Fibroblast of skin of right quadriceps (primary cell): Measurements from ENCODE around the gene PAMR1.
"Not testable (repeated sequence)": the region's sequence is repeated elsewhere in the genome, so short reads cannot be mapped to it uniquely, and the experiment has no call there.

Experiments used
- DNase-seq: peaks from one replicate; pipeline ENCODE4 v3.0.0-alpha.2; 2013

The PAMR1 gene, protein sequence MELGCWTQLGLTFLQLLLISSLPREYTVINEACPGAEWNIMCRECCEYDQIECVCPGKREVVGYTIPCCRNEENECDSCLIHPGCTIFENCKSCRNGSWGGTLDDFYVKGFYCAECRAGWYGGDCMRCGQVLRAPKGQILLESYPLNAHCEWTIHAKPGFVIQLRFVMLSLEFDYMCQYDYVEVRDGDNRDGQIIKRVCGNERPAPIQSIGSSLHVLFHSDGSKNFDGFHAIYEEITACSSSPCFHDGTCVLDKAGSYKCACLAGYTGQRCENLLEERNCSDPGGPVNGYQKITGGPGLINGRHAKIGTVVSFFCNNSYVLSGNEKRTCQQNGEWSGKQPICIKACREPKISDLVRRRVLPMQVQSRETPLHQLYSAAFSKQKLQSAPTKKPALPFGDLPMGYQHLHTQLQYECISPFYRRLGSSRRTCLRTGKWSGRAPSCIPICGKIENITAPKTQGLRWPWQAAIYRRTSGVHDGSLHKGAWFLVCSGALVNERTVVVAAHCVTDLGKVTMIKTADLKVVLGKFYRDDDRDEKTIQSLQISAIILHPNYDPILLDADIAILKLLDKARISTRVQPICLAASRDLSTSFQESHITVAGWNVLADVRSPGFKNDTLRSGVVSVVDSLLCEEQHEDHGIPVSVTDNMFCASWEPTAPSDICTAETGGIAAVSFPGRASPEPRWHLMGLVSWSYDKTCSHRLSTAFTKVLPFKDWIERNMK

DNA sequence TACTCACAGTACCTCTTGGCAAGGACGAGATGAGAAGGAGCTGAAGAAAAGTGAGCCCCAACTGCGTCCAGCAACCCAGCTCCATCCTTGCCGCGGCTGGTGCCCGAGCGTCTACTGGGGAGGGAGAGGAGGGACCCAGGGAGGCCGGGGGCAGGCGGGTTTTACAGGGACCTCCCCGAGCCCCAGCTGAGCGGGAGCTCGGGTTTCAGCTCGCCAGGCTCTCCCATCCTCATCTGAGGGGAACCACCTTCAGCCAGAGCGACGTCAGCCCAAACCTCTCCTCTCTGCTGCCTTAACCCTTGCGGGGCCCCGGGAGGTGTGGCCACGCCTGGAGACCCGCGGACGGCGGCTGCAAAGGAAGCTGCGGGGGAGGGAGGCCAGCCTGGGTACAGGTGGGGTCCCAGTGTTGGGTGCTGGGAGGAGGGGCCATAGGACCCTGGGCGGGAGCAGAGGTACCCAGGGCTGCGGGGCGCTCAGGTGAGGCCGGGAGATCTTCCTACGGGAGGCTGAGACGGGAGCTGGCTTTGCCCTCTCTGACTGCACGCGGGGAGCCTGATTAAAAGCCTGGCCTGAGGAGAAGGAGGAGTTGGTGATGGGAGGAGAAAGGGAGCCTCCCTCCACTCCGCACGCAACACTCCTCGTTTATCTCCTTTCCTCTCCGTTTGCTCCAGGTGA is at the start of gene PAMR1:
PAMR1 (minus strand) TSS at position 116 of the 675 bp plus-strand sequence; CDS start at position 85, 31 bp downstream.
- DNase-seq, result peak; percentile 75

DNA sequence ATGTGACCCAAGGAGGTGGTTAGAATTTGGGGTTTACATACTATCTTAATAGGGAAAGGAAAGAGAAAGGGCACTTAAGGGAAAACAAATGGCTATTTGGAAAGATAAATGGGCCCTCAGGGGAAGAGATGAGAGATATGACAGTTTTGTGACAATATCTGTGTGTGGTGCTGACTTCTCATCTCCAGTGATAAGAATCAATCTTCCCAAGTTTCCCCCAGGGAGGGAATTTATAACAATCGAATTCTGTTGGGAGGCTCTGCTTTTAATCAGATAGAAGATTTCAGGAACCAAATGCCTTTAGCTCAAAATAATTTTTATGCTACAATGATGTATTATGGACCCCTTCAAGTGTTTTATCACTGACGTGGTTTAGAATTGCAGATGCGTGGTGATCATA is 46.3 kb upstream of the PAMR1 start:
- no peak for DNase-seq

DNA sequence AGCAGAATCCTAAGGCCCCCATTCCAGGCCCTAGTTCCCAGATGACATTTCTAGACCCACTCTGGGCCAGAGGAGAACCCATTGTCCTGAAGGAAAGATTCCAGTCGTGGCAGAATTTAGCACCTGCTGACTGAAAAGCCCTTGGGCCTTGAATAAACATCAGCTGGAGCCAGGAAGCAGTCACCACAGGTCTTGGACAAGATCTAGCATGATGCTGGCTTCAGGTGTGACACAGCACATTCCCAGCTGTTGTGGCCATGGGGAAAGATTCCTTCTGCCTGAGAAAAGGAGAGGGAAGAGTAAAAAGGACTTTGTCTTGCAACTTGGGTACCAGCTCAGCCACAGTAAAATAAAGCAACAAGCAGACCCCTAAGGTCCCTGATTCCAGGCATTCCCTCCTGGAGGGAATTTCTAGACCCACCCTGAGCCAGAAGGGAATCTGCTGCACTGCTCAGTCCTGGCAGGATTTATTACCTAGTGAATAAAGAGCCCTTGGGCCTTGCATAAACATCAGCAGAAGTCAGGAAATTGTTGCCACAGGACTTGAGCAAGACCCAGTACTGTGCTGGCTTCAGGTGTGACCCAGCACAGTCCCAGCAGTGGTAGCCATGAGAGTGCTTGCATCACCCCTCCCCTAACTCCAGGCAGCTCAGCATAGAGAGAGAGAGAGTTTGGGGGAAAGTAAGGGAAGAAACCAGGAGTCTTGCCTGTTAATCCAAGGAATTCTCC is 42.5 kb upstream of the PAMR1 start:
- DNase-seq, result no peak

DNA sequence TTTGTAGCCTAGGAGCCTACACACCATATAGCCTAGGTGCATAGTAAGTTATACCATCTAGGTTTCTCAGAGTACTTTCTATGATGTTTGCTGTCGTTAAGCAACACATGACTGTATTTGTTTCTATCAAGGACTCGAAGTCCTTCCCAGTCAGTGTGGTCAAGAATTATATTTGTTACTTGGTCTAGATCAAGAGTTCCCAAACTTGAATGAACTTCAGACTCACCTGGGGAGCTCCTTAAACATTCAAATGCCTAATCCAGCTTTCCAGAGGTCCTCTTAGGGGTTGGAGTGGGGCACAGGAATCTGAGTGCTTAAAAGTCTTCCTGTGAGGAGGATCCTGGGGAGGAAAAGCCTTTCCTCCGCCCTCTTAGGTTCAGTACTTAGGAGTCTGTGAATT is 41.5 kb upstream of the PAMR1 start:
- no peak for DNase-seq

DNA sequence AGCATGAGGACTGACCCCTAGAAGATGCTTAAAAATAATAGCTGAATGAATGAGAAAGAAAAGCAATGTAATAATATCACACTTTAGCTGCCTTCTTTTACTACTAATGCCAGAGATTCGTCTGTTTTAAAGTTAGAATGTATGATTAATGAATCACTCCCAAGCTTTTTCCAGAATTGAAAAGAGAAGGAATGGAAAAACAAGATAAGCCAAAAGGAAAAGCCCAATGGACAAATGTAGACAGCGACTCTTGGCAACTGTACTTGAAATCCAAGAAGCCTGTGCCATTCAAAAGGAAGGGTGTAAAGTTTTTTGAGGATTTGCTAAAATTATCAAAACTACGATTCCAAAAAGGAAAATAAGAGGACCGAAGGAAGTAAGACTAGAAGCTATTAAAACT is 40.8 kb upstream of the PAMR1 start:
- DNase-seq, result no peak

DNA sequence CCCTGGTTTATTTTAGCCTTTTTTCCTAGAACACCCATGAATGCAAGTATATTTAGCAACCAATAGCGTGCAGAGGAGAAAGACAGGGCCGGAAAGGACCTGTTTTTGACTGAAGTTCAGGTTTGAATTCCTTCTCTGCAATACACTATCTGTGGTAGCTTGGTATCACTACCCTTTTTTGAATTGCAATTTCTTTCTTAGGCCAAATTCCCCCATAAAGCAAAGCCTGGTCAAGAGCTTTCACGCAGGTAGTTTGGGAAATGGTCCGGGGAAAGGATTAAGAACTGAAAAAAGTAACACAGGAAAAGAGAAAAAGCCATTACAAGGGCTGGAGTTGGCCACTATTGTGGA is 38.8 kb upstream of the PAMR1 start:
- no peak for DNase-seq

DNA sequence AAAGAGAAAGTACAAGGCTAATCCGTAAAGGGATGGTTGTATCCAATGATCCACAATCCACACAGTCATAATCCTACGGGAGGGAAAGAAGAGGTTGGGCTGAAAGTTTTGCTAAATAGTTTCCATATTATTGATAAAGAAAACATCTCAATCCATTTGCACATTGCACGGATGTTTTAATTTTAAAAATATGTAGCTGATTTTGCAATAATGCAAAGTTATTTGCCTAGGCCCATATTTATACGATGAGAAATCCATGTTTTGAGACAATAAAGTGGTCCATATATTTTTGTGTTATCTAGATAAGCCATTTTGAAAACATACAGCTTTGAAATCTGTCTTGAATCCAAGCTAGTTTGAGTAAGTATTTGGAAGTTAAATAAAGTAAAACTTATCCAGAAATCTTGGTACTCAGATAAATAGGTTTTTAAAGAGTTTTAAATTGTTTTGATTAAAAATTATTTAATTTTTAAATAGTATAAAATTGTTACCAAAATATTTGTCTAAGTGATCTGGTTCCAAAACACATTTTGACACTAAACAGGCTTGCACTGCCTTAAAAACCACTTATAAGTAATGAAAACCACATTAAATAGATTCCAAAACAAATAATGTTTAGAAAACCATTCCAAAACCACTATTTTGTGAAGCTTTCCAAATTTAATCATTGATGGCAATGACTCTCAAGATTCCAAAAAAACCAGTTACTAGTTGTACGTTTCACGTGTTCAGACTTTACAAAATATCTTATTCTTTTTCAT is 38.2 kb upstream of the PAMR1 start:
- peak; percentile 61 for DNase-seq

DNA sequence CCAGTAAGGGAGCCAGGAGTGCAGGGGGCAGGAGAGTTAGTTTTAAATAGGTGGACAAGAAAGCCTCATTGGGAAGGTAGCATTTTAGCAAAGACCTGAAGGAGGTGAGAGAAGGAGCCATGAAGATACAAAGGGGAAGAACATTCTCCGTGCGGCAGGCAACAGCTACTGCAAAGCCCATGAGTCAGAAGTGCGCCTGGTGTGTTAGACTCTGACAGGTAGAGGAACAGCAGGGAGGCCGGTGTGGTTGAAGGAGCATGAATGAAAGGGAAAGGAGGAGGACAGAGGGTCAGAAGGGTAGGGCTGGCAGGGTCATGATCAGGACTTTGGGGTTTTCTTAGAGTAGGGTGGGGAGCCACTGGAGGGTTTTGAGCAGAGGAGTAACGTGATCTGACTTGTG is 34.5 kb upstream of the PAMR1 start:
- no peak for DNase-seq

DNA sequence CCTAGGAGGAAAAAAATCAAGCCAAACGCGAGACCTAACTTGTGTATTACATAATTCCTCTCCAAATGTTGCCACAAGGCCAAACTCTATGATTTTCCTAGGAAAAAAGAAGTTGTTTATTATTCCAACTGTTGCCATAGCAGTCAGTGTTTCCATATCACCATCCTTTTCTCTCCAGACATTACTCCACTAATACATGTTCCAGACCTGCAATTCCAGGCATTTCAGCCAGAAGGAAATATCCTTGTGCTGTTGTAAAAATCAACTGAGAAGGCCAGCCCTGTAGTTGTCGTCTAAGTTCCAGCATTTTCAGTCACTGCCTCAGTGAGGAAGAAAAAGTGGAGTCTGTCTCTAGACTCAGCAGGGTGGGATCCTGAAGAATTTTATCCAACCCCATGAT is 33.1 kb upstream of the PAMR1 start:
- DNase-seq, result no peak

DNA sequence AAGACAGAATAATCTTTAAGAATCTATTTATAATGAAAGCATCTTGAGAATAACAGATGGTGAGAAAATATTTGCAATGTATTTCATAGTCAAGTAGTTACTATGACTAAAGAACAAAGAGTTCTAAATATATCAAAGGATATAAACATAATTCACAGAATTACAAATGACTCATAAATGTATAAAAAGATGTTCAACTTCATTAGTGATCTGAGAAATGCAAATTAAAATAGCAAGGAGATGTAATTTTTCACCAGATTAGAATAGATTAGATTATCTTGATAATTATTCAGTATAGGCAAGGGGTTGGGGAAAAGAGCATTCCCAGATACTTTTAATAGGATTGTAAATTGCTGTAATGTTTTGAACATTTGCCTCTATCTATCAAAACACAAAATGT is 30.1 kb upstream of the PAMR1 start:
- no peak for DNase-seq

DNA sequence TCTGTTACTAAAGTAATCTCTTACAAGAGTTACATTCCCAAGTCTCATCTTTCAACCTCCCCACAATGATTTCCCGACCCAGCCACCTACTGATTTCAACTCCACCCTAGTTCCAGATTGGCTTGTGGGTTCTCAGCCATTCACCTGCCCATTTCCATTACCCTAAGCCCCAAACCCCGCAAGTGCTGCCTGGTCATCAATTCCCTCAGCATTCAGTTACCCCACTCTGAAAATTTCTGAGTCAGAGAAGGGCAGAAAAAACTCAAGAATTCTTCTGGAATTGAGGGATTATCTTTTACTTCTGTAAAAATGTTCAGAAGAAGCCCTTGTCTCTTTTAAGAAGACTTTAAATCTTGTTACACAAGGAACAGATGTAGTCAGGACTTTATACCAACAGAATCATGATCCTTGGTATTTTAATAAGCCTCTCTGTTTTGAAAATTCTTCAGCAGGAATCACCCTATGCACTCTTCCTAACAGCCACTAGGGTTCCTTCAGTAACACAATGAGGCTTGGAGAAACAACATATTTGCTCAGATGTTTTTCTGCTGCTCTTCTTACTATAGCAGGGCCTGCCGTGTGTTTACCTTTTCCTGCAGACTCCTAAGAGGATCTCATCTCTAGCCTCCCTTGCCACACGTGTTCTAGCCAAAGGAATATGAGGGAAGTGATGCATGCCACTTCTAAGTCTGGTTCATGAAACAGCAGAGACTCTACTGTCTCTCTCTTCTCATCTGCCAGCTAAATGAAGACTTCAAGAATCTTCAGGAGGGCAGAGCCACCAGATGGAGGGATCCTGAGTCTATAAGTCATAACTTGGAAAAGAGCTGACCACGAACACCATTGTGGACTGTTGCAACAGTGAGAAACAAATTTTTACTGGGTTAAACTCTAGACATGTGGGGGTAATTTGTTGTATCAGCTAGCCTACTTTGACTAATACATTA is 29.3 kb upstream of the PAMR1 start:
- peak; percentile 77 for DNase-seq

DNA sequence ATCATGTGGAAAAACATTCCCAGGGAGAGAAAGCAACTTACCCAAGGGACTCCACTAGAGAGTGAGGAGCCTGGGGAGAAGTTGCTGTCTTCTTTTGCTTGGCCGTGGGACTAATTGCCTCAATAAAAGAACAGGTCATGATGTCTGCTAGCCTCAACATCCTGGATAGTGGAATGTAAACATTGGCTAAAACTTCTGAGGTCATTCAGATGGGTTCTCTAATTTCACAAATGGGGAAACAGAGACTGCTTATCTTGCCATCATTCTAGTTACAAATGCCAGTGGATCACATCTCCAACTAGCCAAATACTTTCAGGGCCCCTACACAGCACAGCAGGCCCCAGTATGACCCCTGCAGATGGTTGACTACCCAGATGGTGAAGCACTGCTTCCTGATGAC is 28.4 kb upstream of the PAMR1 start:
- DNase-seq, result peak; percentile 83

DNA sequence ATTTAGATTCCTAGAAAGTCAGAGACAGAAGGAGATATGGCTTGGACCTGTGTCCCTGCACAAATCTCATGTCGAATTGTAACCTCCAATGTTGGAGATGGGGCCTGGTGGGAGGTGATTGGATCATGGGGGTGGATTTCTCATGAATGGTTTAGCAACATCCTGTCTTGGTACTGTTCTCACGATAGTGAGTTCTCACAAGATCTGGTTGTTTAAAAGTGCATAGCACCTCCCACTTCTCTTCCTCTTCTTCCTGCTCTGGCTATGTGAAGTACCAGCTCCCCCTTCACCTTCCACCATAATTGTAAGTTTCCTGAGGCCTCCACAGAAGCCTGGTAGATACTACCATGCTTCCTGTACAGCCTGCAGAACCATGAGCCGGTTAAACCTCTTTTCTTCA is 27.6 kb upstream of the PAMR1 start:
- DNase-seq, result no peak

DNA sequence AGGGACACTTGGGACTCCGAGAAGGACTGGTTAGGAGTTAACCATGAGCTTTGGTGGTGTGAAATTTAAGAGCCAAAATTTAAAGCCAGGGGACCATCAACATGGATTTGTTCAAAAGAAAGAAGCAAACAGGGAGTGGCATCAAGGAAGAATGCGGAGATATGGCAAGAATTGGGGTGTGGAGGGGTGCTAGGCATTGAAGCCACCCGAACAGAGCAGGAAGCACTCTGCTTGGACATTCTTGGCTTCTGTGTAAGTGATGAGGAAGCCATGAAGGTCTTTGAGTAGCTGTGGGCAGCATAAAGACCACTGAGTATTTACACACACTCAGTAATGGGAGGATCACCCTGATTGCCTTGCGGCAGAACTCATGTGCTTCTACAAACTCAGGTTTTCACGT is 27.2 kb upstream of the PAMR1 start:
- no peak for DNase-seq

DNA sequence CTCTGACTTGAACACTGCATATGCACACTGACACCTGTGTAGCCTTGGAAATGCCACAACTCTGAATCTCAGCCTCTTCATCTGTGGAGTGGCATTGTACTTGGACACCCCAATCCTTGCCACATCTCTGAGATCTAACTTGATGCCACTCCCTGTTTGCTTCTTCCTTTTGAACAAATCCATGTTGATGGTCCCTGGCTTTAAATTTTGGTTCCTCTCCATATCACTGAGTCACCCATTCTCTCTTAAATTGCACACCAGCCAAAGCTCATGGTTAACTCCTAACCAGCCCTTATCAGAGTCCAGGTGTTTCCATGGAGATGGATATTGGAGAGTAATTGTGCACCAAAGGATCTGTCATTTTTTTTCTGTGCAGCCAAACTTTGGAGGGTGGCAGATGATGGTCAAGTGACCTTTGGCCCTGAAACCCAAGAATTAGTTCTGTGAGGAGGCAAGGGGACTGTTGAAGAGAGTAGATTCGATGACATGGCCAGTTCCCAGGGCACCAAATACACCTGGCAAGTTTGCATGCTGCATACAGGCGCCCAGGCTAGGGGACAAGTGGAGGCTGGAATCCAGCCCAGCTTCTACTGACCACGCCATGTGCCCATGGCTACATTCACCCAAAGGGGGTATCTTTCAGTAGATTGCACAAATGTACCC is 25.1 kb upstream of the PAMR1 start:
- DNase-seq, result no peak

DNA sequence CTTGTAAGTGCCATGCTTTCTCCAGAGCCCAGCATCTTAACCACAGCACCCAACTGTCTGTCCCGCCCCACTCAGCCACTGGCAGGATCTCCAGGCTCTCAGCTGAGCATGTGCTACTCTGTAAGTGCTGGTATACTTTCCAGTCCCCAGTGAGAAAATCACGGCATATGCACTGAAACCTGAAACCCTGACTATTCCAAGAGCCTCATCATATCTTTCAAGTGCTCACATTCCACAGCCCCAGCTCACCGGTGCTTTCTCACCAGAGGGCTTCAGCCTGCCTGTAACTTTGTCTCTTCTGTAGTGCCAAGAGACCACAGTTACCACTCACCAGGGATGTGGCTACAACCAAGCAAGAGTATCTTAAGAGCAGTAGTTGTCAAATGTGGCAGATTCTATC is 24.4 kb upstream of the PAMR1 start:
- peak; percentile 97 for DNase-seq

DNA sequence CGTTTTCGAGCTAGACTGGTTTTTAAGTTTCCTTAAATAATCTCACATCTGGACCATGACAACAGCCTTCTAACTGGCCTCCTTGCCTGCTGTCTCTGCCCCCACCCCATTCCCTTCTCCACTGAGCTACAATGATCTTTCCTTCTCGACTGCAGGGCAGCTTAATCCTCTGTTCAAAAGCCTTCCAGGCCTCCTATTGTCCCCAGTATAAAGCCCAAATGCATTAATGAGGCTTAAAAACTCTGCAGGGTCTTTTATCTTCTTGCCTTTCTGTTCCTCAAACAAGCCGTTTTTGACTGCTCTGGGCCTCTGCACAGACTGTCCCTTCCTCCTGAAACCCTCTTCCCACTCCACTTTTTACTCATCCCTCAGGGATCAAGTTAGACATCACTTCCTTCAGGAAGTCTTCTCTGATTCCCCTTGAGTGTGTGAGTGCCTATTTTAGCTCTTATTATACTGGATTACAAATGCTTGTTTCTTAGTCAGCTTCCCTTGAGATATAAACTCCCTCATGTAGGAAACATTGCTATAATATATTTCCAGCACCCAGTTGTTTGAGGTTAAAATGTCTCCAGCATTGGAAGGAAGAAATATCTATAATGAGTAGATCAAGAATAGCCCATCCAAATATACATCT is 23.6 kb upstream of the PAMR1 start:
- peak; percentile 65 for DNase-seq

DNA sequence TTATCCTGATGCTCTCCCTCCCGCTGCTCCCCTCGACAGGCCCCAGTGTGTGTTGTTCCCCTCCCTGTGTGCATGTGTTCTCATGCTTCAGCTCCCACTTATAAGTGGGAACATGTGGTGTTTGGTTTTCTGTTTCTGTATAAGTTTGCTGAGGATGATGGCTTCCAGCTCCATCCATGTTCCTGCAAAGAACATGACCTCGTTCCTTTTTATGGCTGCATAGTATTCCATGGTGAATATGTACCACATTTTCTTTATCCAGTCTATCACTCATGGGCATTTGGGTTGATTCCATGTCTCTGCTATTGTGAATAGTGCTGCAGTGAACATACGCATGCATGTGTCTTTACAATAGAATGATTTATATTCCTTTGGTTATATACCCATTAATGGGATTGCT is 22.6 kb upstream of the PAMR1 start:
- not testable (repeated sequence) for DNase-seq

DNA sequence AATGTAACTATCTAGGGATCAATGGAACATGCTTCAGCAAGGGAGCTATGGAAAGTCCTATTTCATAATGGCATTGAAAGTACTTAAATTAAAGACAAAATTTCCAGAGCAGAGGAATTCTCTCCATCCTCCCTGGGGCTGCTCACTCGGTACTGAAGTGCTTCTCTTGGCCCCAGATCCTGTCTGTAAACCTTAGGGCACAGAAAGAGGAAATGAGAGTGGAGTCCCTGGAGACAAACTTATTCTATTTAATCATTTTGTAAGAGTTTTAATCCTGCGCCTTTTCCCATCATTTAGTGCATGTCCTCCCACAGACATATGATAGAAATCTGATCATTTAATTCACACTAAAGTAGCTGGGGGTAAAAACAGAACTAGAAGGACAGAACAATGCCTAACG is 20.9 kb upstream of the PAMR1 start:
- no peak for DNase-seq

DNA sequence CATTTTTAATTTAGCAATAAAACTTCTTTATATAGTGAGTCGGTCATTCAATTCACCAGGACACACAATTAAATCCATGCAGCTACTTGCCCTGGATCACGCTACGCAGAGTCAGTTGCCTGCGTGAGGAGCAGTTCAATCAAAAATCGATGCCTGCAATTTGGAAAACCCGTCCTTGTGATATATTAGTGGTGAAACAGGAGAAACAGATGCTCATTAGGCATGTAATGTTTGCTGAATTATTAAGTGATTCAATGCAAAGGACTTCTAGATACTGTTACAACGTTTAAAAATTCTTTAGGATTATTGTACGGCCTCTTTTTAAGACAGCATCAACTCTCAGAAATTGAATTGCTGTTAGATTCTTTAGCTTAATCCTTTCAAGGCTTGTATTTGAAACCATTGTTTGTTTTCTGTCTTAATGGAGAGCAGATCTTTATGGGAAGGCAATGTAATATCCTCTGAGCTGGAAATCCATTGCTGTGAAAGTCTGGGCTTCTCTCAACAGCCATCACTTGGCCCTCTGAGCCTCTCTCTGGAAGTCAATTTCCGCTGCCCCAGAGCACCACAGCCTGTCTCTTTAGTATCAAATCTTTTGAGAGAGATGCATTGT is 20.1 kb upstream of the PAMR1 start:
- no peak for DNase-seq
